Activated T-cell treated with anti-CD3 and anti-CD28 coated beads for 24 hours (primary cell): ENCODE measurements around the gene PTPRN2.
"Not testable (repeated sequence)": the region's sequence is repeated elsewhere in the genome, so short reads cannot be mapped to it uniquely, and the experiment has no call there.

Source experiments
- DNase-seq: peaks from one replicate; pipeline ENCODE4 v3.0.0-alpha.2; 2020; ENCODE audit warnings: low read depth

PTPRN2 gene

GRCh38 chr7:158321936-158322615 is 265.5 kb downstream of the PTPRN2 start:
- DNase-seq = no peak

GRCh38 chr7:158321056-158321700 is 266.4 kb downstream of the PTPRN2 start:
- DNase-seq = no peak

GRCh38 chr7:158320328-158320727 is 267.3 kb downstream of the PTPRN2 start:
- no peak for DNase-seq

- DNase-seq = no peak
These were observed 269.1 kb downstream of the PTPRN2 start for GRCh38 chr7:158318511-158318913.

- no peak for DNase-seq
These were observed 270.1 kb downstream of the PTPRN2 start for GRCh38 chr7:158317238-158318205.

GRCh38 chr7:158316466-158317031 is 271.1 kb downstream of the PTPRN2 start:
- no peak for DNase-seq

GRCh38 chr7:158315881-158316280 is 271.7 kb downstream of the PTPRN2 start:
- DNase-seq = no peak

GRCh38 chr7:158315326-158315725 is 272.3 kb downstream of the PTPRN2 start:
- no peak for DNase-seq

GRCh38 chr7:158314394-158314793 is 273.2 kb downstream of the PTPRN2 start:
- DNase-seq = no peak

- no peak for DNase-seq
These were observed 273.7 kb downstream of the PTPRN2 start for GRCh38 chr7:158313931-158314330.

GRCh38 chr7:158312789-158313188 is 274.8 kb downstream of the PTPRN2 start:
- no peak for DNase-seq

GRCh38 chr7:158311791-158312190 is 275.8 kb downstream of the PTPRN2 start:
- DNase-seq = no peak

- DNase-seq = no peak
These were observed 276.5 kb downstream of the PTPRN2 start for GRCh38 chr7:158310924-158311666.

GRCh38 chr7:158309868-158310763 is 277.5 kb downstream of the PTPRN2 start:
- no peak for DNase-seq

- no peak for DNase-seq
These were observed 279.6 kb downstream of the PTPRN2 start for GRCh38 chr7:158308001-158308400.

- not testable (repeated sequence) for DNase-seq
These were observed 283.6 kb downstream of the PTPRN2 start for GRCh38 chr7:158304072-158304471.

GRCh38 chr7:158303121-158303520 is 284.5 kb downstream of the PTPRN2 start:
- no peak for DNase-seq

- no peak for DNase-seq
These were observed 285.2 kb downstream of the PTPRN2 start for GRCh38 chr7:158302274-158303070.

GRCh38 chr7:158301207-158301606 is 286.4 kb downstream of the PTPRN2 start:
- no peak for DNase-seq

GRCh38 chr7:158300427-158300826 is 287.2 kb downstream of the PTPRN2 start:
- DNase-seq = no peak
